Right atrium auricular region (tissue), 2 donors: Measurements from ENCODE around the gene AWAT2. TPM values are rescaled to one million over a fixed set of nuclear protein-coding genes. Genes with fewer than 3 reads are reported as not detected.

Experiments
- DNase-seq: peaks from one replicate; pipeline ENCODE4 v3.0.0-alpha.2; 2019; ENCODE audit warnings: low spot score
- H3K27ac ChIP-seq, 2 donors: fragments of 200-600 bp; sonication (generic); 1 replicate in 1 of 2; 2 replicates in 1 of 2; pipeline ENCODE4 v1.5.1; 2016 to 2019
- H3K27me3 ChIP-seq, 2 donors: fragments of 200-600 bp; sonication (generic); one replicate each; pipeline versions ENCODE4 v1.5.1 to v1.6.0; 2017 to 2019
- H3K36me3 ChIP-seq: fragments of 200-600 bp; sonication (generic); one replicate; pipeline ENCODE4 v1.5.1; 2016
- H3K4me1 ChIP-seq, 2 donors: fragments of 200-600 bp; sonication (generic); one replicate each; pipeline versions ENCODE4 v1.5.1 to v1.6.0; 2017 to 2019
- H3K4me3 ChIP-seq, 2 donors: fragments of 200-600 bp; sonication (generic); 1 replicate in 1 of 2; 2 replicates in 1 of 2; pipeline ENCODE4 v1.5.1; 2017 to 2019; ENCODE audit warnings: mild to moderate bottlenecking in 1 of 2, moderate library complexity in 1 of 2
- H3K9me3 ChIP-seq, 2 donors: fragments of 200-600 bp; sonication (generic); one replicate each; pipeline ENCODE4 v1.5.1; 2019
- total RNA-seq, 2 donors: library from RNA; depleted of rRNA; stranded (reverse); fragments of >200 nt; gene quantifications; one replicate each; pipeline ENCODE4 v1.1.0, GENCODE V29; 2016
- TF ChIP-seq, protein P1 (sequence below), 2 donors: fragments of 200-600 bp; sonication (generic); IDR thresholded peaks; one replicate each; pipeline ENCODE4 v1.5.1; 2019; ENCODE audit warnings: antibody characterized with exemption in 2 of 2

AWAT2 gene
- total RNA-seq, 2 donors from 2014 or later, result not detected

DNA sequence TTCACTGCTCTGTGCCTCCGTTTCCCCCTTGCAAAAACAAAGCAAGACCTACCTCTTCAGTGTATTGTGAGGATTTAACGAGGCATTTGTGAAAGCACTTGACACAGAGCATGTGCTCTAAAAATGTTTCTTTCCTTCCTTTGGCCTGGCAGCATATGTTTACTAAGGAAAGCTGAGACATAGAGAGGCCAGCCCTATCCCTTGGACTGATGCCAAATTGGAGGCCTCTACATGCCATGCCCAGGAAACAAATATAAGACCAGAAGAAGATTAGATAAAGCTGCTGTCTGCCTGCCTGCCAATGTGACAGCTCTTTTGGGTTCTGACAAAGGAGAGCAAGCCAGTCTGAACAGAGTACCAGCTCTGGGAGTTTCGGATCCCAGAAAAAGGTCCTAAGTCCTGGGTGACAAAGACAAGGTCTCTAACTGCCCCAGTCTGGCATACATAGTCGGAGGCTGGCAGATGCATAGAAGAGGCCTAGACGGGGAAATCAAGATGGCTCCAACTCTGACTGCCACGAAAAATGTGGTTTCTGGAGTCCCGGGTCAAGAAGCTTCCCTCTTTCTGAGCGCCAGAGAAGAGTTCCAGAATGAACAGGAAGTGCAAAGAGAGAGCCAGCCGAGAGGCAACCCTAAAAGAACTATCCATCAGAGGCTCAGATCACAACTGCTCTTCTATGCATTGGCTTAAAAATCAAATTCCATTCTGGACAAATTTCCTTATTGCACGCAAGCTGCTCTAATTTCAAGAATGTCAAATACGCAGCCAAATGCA, 38.3 kb upstream of the AWAT2 start:
- Histone ChIP-seq H3K27ac (peak overlapping the region in 1 of 2 donors; percentile 35), H3K27me3 (no peaks in the 10 kb centered on the region), H3K4me3 (no peak overlapping the region), H3K4me1 (peaks cover 0 to 5% of the 10 kb centered on the region in 2 donors), H3K9me3 (no peaks in the 10 kb centered on the region), H3K36me3 (no peaks in the 10 kb centered on the region)
- TF ChIP-seq, protein P1, sequence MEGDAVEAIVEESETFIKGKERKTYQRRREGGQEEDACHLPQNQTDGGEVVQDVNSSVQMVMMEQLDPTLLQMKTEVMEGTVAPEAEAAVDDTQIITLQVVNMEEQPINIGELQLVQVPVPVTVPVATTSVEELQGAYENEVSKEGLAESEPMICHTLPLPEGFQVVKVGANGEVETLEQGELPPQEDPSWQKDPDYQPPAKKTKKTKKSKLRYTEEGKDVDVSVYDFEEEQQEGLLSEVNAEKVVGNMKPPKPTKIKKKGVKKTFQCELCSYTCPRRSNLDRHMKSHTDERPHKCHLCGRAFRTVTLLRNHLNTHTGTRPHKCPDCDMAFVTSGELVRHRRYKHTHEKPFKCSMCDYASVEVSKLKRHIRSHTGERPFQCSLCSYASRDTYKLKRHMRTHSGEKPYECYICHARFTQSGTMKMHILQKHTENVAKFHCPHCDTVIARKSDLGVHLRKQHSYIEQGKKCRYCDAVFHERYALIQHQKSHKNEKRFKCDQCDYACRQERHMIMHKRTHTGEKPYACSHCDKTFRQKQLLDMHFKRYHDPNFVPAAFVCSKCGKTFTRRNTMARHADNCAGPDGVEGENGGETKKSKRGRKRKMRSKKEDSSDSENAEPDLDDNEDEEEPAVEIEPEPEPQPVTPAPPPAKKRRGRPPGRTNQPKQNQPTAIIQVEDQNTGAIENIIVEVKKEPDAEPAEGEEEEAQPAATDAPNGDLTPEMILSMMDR (IDR thresholded peaks at IDR 0.05), result no peak
- no peak for DNase-seq

DNA sequence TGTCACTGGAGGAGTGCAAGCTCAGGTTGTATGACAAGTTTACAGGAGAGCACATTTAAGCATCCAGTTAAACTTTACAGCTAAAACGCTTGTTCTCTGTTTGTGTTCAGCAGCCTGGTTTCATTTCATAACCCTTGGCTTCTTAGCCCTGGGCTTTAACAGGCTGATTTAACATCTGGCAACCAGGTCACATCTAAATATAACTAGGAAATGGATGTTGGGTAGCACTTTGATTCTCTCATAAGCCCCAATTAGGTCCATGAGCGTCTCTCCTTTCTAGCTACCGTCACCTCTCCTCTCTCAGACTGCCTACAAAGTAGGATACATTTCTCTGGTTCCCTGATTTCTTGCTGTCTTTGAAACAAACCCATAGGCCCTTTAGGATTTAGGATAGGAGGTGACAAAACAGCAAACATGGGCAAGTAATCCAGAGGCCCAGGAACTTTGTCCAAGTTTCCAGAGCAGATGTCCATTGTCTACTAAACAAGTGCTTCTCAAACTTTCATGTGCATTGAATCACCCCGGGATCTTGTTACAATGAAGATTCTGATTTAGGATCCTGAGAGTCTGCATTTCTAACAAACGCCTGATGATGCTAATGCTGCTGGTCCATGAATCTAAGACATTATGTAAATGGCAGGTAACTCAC, 35.0 kb upstream of the AWAT2 start:
- H3K27ac ChIP-seq, result no peak overlapping the region
- no peak for DNase-seq
- H3K4me3 ChIP-seq, result no peak overlapping the region
- TF ChIP-seq, protein P1 (IDR thresholded peaks at IDR 0.05), result no peak
- H3K27me3 ChIP-seq, result no peaks in the 10 kb centered on the region
- H3K36me3 ChIP-seq, result no peaks in the 10 kb centered on the region
- H3K9me3 ChIP-seq, result no peaks in the 10 kb centered on the region
- H3K4me1 ChIP-seq, result peaks cover 0 to 5% of the 10 kb centered on the region in 2 donors

DNA sequence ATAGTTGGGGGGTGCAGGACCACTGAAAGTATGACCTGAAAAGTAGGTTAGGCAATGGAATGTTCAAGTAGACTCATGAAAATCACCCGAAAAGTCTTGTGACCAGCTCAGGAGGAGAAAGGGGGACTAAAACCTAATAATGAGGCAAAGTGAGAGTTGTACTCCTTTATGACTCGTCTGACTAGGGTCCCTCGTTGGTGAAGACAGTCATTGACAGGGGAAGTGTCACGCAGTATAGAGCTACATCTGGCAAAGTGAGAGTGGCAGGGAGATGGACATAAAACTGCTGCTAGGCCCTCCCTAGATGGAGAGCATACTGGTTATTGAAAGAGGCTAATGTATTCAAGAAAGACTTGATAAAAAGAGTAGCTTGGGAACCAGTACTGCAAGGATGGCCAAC, 33.0 kb upstream of the AWAT2 start:
- no peak for DNase-seq
- Histone ChIP-seq H3K9me3 (no peaks in the 10 kb centered on the region), H3K27ac (no peak overlapping the region), H3K4me3 (no peak overlapping the region), H3K36me3 (no peaks in the 10 kb centered on the region), H3K27me3 (no peaks in the 10 kb centered on the region), H3K4me1 (peaks cover 0 to under 1% of the 10 kb centered on the region in 2 donors)
- TF ChIP-seq, protein P1 (IDR thresholded peaks at IDR 0.05), result no peak

DNA sequence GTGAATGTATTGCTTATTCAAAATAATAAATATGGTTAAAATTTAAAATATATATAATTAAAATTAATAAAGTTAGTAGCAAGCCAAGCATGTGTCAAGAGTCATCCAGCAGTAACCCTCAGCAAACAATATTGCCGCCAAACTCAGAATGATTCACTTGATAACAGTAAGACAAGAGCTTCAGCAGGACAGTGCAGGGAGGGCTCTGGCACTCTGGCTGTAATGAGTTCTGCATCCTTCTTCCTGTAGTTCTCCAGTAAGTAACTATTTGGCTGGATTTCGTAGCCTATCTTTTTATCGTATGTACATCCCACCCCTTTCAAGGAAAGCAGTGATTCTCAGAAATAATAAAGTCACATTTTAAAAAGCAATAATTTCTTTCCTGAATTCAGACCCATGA, 30.1 kb upstream of the AWAT2 start:
- Histone ChIP-seq H3K4me3 (no peak overlapping the region), H3K4me1 (no peaks in the 10 kb centered on the region), H3K27me3 (no peaks in the 10 kb centered on the region), H3K9me3 (no peaks in the 10 kb centered on the region), H3K27ac (no peak overlapping the region), H3K36me3 (no peaks in the 10 kb centered on the region)
- DNase-seq, result no peak
- TF ChIP-seq, protein P1 (IDR thresholded peaks at IDR 0.05), result no peak

DNA sequence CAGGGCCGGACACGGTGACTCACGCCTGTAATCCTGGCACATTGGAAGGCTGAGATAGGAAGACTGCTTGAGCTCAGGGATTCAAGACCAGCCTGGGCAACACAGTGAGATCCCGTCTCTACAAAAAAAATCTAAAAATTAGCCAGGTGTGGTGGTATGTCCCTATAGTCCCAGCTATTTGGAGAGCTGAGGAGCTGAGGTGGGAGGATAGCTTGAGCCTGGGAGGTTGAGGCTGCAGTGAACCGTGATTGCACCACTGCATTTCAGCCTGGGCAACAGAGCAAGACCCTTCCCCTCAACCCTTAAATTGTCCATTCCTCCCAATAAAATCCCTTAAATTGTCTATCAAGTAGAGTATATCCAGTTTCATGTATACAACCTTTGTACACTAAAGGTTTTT, 29.6 kb upstream of the AWAT2 start:
- Histone ChIP-seq H3K27me3 (no peaks in the 10 kb centered on the region), H3K9me3 (no peaks in the 10 kb centered on the region), H3K4me1 (no peaks in the 10 kb centered on the region), H3K36me3 (no peaks in the 10 kb centered on the region), H3K27ac (no peak overlapping the region), H3K4me3 (no peak overlapping the region)
- DNase-seq, result no peak
- TF ChIP-seq, protein P1 (IDR thresholded peaks at IDR 0.05), result no peak
